Panc1 (cell line): ENCODE results near the gene TSC1. TPM values are rescaled to one million over a fixed set of nuclear protein-coding genes. Genes with fewer than 3 reads are reported as not detected.

Source experiments
- ATAC-seq: fragments of 200-7000 bp; cut with Tn5 transposase; 2 replicates; pipeline ENCODE4 v1.9.1; 2020; ENCODE audit warnings: mild to moderate bottlenecking, moderate library complexity
- BruUV-seq: library from RNA; stranded (reverse); fragments of 400-500 nt; replicated peaks from 2 replicates; lab custom pipeline; 2021; lab: Mats Ljungman, UMichigan
- CTCF ChIA-PET: fragments of 300-600 bp; sonication (Branson Sonifier 250); formaldehyde crosslinking; loops from one replicate; lab custom pipeline; 2022; ENCODE audit warnings: antibody characterized with exemption; lab: Charles Lee
- POLR2A ChIA-PET: fragments of 300-600 bp; sonication (Branson Sonifier 250); formaldehyde crosslinking; loops from one replicate; lab custom pipeline; 2022; ENCODE audit warnings: antibody characterized with exemption; lab: Charles Lee
- DNase-seq: peaks from one replicate; pipeline ENCODE4 v3.0.0-alpha.2; 2010; ENCODE audit warnings: low read depth, low spot score
- H3K27ac ChIP-seq: 2 replicates; pipeline ENCODE4 v1.5.1; 2011; ENCODE audit warnings: mild to moderate bottlenecking, low read length, inconsistent platforms
- H3K27me3 ChIP-seq: fragments of 200-500 bp; sonication (Bioruptor generic); 2 replicates; pipeline ENCODE4 v1.6.0; 2014; ENCODE audit warnings: low read length, inconsistent platforms; ENCODE audit not compliant: control insufficient read depth, insufficient read depth
- H3K36me3 ChIP-seq: fragments of 200-500 bp; sonication (Bioruptor generic); 2 replicates; pipeline ENCODE4 v1.5.1; 2014; ENCODE audit warnings: inconsistent platforms, mild to moderate bottlenecking, low read length, moderate library complexity; ENCODE audit not compliant: control insufficient read depth, insufficient read depth
- H3K4me1 ChIP-seq: 2 replicates; pipeline ENCODE4 v1.5.1; 2011; ENCODE audit warnings: inconsistent platforms, mild to moderate bottlenecking, low read length, moderate library complexity; ENCODE audit not compliant: control insufficient read depth, insufficient read depth
- H3K4me3 ChIP-seq, 2 experiments: 2 replicates each; pipeline ENCODE4 v1.5.1; 2011 to 2012; ENCODE audit warnings: low read depth in 2 of 2, low read length in 2 of 2, mild to moderate bottlenecking in 2 of 2, inconsistent platforms in 1 of 2, moderate library complexity in 1 of 2
- H3K9me3 ChIP-seq: fragments of 200-500 bp; sonication (Bioruptor generic); 2 replicates; pipeline ENCODE4 v1.5.1; 2014; ENCODE audit warnings: low read depth, mild to moderate bottlenecking, inconsistent platforms, low read length, moderate library complexity; ENCODE audit not compliant: control insufficient read depth, insufficient read depth
- POLR2AphosphoS5 ChIP-seq: IDR thresholded peaks from 2 replicates; pipeline ENCODE4 v1.6.1; 2012; ENCODE audit warnings: mild to moderate bottlenecking, low read depth, low read length, moderate library complexity
- SIN3A ChIP-seq: IDR thresholded peaks from 2 replicates; pipeline ENCODE4 v1.6.1; 2012; ENCODE audit warnings: low read depth, mild to moderate bottlenecking, low read length, moderate library complexity, borderline replicate concordance; ENCODE audit not compliant: insufficient read depth
- TCF7L2 ChIP-seq: IDR thresholded peaks from 2 replicates; pipeline ENCODE4 v1.6.1; 2011; ENCODE audit warnings: mild to moderate bottlenecking, low read depth, low read length, inconsistent platforms
- in situ Hi-C: cut with HindIII; loops from 2 replicates; pipeline ENCODE4 v1.10.0; 2016; ENCODE audit warnings: low sequenced_read_pairs, low pct_unique_long_range_greater_than_20kb
- intact Hi-C: fragments of 100-400 bp; cut with micrococcal nuclease; formaldehyde crosslinking; loops from one replicate; pipeline ENCODE4 v1.10.0; 2022; ENCODE audit not compliant: unreplicated experiment
- total RNA-seq: library from RNA; stranded (reverse); gene quantifications from one replicate; pipeline ENCODE4 v1.2.1, GENCODE V29; 2021; ENCODE audit not compliant: unreplicated experiment
- TF ChIP-seq, protein P1 (sequence below), 2 experiments: IDR thresholded peaks; 2 replicates each; pipeline ENCODE4 v1.6.1; 2011 to 2012; ENCODE audit warnings: low read depth in 2 of 2, control low read depth in 1 of 2, low read length in 1 of 2, mild to moderate bottlenecking in 1 of 2, moderate library complexity in 1 of 2; ENCODE audit not compliant: insufficient read depth in 1 of 2
- TF ChIP-seq, protein P2 (sequence below): fragments of 450-650 bp; IDR thresholded peaks from 2 replicates; pipeline ENCODE4 v1.5.1; 2017; ENCODE audit warnings: mild to moderate bottlenecking

TSC1 gene
- total RNA-seq, 1 experiment from 2014 or later = 27.4 TPM

DNA sequence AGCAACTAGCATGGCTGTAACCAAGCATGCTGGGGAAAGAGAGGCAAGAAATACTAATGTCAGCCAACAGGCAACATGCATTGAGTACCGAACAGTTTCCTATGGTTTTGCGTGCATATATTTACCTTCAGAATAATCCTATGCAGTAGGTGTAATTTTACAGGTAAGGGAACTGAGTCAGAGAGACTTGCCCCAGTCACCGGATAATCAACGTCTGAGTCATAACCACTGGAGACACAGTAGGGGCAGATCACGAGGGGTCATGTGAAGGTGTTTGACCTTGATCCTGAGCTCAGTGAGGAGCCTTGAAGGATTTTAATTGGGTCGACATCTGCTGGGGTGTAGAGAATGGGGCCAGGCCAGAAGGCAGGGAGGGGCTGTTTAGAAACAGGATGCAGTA, 13.4 kb upstream of the TSC1 start:
- no peaks in the 10 kb centered on the region for H3K4me1 ChIP-seq
- BruUV-seq = no TSS peak
- TF ChIP-seq POLR2AphosphoS5 = no peak
- TF ChIP-seq TCF7L2 = no peak
- TF ChIP-seq, protein P1, sequence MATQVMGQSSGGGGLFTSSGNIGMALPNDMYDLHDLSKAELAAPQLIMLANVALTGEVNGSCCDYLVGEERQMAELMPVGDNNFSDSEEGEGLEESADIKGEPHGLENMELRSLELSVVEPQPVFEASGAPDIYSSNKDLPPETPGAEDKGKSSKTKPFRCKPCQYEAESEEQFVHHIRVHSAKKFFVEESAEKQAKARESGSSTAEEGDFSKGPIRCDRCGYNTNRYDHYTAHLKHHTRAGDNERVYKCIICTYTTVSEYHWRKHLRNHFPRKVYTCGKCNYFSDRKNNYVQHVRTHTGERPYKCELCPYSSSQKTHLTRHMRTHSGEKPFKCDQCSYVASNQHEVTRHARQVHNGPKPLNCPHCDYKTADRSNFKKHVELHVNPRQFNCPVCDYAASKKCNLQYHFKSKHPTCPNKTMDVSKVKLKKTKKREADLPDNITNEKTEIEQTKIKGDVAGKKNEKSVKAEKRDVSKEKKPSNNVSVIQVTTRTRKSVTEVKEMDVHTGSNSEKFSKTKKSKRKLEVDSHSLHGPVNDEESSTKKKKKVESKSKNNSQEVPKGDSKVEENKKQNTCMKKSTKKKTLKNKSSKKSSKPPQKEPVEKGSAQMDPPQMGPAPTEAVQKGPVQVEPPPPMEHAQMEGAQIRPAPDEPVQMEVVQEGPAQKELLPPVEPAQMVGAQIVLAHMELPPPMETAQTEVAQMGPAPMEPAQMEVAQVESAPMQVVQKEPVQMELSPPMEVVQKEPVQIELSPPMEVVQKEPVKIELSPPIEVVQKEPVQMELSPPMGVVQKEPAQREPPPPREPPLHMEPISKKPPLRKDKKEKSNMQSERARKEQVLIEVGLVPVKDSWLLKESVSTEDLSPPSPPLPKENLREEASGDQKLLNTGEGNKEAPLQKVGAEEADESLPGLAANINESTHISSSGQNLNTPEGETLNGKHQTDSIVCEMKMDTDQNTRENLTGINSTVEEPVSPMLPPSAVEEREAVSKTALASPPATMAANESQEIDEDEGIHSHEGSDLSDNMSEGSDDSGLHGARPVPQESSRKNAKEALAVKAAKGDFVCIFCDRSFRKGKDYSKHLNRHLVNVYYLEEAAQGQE (IDR thresholded peaks at IDR 0.05; ENCODE audit: insufficient read depth in 1 of 2, low read depth in 2 of 2, low read length in 1 of 2) = no peak
- TF ChIP-seq, protein P2, sequence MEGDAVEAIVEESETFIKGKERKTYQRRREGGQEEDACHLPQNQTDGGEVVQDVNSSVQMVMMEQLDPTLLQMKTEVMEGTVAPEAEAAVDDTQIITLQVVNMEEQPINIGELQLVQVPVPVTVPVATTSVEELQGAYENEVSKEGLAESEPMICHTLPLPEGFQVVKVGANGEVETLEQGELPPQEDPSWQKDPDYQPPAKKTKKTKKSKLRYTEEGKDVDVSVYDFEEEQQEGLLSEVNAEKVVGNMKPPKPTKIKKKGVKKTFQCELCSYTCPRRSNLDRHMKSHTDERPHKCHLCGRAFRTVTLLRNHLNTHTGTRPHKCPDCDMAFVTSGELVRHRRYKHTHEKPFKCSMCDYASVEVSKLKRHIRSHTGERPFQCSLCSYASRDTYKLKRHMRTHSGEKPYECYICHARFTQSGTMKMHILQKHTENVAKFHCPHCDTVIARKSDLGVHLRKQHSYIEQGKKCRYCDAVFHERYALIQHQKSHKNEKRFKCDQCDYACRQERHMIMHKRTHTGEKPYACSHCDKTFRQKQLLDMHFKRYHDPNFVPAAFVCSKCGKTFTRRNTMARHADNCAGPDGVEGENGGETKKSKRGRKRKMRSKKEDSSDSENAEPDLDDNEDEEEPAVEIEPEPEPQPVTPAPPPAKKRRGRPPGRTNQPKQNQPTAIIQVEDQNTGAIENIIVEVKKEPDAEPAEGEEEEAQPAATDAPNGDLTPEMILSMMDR = no peak
- TF ChIP-seq SIN3A = no peak
- CTCF ChIA-PET = interaction anchor here (0.5 kb wide), 1 partner anchor 31 kb away, joined by 3 read pairs; no protein-coding TSS in a partner anchor
- DNase-seq = no peak
- no peak overlapping the region for H3K27ac ChIP-seq
- H3K36me3 ChIP-seq = no peaks in the 10 kb centered on the region
- H3K27me3 ChIP-seq = no peaks in the 10 kb centered on the region
- no peak overlapping the region for H3K4me3 ChIP-seq
- intact Hi-C loops (no loop called here), in situ Hi-C loops (no loop called here)
- no peak for ATAC-seq
- POLR2A ChIA-PET = no interaction called here
- H3K9me3 ChIP-seq = no peaks in the 10 kb centered on the region

DNA sequence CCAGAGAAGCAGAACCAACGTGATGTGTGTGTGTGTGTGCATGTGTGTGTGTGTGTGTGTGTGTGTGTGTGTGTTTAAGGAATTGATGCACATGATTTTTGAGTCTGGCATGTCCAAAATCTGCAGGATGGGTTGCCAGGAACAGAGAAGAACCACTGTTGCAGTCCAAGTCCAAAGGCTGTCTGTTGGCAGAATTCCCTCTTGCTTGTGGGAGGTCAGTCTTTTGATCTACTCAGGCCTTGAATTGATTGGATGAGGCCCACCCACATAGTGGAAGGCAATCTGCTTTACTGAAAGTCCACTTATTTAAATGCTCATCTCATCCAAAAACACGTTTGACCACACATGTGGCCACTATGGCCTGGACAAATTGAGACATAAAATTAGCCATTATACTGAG, 11.4 kb upstream of the TSC1 start:
- no peak overlapping the region for H3K27ac ChIP-seq
- ChIA-PET POLR2A (no interaction called here), CTCF (no interaction called here)
- H3K4me3 ChIP-seq = no peak overlapping the region
- DNase-seq = no peak
- intact Hi-C loops (no loop called here), in situ Hi-C loops (no loop called here)
- no peaks in the 10 kb centered on the region for H3K27me3 ChIP-seq
- H3K36me3 ChIP-seq = no peaks in the 10 kb centered on the region
- H3K9me3 ChIP-seq = no peaks in the 10 kb centered on the region
- no peak for ATAC-seq
- TF ChIP-seq, protein P1 (IDR thresholded peaks at IDR 0.05; ENCODE audit: insufficient read depth in 1 of 2, low read depth in 2 of 2, low read length in 1 of 2) = no peak
- TF ChIP-seq TCF7L2 (no peak), SIN3A (no peak), POLR2AphosphoS5 (no peak)
- TF ChIP-seq, protein P2 = no peak
- H3K4me1 ChIP-seq = no peaks in the 10 kb centered on the region
- no TSS peak for BruUV-seq
